HG02943 (cell line): ENCODE measurements around the gene ASIC2.
"Not testable (repeated sequence)": the region's sequence is repeated elsewhere in the genome, so short reads cannot be mapped to it uniquely, and the experiment has no call there.

Experiments used
- ATAC-seq: cut with Tn5 transposase; IDR thresholded peaks from one replicate; pipeline ENCODE4 v1.9.1; 2021; ENCODE audit warnings: mild to moderate bottlenecking, low read depth, moderate library complexity; ENCODE audit not compliant: unreplicated experiment

ASIC2 gene

DNA sequence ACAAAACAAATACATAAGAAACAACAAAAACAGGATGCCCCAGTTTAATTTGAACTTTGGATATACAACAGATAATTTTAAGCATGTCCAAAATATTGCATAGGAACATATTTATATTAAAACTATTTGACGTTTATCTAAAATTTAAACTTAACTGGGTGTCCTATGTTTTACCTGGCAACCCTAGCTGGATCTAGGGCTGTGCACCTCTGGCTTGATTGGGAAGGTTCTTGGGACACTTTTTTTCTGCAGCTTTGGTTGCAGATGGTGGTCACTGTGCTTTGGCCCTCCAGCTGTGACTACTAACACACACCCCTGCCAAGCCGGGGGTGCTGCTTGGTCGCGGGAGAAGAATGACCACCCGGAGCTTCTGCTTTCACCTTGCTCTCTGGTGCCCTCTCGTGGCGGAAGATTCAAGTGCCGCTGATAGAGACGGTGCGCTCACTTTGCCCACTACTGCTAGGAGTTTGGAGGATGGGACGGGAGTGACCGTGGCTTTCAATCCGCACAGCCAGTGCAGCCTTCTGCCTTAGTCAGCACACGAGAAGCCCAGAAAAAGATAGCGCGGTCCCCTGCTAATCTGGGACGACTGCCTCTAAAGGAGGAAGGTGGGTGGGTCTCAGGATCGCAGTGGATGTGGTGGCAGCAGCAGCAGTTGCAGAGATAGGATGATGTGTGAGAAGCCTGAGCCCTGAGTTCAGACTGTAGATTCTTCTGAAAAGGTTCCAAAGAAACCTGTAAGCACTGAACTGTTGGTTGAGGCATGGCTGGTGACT is 294.8 kb downstream of the ASIC2 start:
- ATAC-seq, result no peak

DNA sequence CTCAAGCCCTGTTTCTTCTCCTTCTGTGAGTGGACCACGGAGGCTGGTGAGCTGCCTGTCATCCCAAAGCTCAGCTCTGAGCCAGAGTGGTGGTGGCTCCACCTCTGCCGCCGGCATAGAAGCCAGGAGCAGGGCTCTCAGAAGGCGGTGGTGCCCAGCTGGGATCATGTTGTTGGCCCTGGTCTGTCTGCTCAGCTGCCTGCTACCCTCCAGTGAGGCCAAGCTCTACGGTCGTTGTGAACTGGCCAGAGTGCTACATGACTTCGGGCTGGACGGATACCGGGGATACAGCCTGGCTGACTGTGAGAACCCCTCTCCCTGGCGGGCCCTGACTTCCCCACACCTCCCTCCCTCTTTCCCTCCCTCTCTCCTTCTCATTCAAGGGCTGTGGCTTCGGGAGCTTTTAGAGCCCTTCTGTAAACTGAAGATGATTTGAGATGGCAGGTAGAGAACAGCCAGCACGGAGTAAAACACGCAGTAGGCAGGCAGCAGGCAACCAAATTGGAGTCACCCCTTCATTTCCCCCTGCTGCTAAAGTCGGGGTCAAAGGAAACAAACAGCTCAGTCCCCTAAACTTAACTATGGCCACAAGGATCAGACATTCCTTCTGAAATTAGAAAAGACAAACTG is 297.6 kb downstream of the ASIC2 start:
- no peak for ATAC-seq

DNA sequence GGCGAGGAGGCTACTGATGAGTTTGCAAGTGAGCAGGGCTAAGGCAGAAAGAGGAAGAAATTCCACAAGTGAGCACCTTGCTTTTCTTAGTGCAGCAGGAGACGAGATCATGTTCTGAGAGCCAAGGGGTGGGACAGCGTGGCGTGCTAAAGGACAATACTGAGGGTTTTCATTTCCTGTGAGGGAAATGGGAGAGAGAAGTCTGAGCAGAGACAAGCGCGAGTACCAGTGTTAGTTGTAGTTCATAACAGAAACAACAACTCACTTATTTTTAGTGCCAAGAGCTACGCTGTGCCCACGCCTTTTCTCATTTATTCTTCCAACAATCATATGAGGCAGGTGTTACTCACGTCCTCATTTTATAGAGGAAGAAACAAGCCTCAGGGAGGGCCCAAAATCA is 299.1 kb downstream of the ASIC2 start:
- no peak for ATAC-seq

DNA sequence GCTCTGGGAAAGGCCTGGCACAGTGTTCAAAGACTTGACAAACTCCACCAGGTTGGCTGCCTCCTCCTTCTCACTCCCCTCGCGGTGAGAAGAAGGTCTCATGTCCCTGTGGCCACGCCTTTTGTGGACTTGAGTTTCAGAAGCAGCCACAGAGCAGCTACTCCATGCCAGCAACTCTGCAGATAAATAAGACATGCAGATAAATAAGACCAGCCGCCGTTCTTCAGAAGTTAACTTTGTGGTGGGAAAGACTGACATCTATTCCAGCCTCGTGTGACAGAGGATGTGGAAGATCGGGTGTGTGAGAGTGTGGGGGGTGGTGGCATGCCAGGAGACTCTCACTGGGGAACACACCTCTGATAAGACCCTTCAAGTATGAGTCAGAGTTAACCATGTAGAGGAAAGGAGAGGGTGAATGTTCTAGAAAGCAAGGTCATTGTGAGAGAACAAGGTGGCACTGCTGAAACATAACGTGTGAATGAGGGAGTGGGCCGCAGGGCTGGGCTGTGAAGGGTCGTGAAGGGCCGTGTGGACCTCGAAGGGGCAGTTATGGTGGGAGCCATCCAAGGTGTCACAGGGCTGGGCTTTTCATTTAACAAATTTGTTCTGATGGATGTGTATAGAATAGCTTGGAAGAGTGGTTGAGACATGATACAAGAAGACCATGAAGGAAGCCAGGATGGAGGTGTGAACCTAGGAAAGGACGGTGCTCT is 300.6 kb downstream of the ASIC2 start:
- no peak for ATAC-seq

DNA sequence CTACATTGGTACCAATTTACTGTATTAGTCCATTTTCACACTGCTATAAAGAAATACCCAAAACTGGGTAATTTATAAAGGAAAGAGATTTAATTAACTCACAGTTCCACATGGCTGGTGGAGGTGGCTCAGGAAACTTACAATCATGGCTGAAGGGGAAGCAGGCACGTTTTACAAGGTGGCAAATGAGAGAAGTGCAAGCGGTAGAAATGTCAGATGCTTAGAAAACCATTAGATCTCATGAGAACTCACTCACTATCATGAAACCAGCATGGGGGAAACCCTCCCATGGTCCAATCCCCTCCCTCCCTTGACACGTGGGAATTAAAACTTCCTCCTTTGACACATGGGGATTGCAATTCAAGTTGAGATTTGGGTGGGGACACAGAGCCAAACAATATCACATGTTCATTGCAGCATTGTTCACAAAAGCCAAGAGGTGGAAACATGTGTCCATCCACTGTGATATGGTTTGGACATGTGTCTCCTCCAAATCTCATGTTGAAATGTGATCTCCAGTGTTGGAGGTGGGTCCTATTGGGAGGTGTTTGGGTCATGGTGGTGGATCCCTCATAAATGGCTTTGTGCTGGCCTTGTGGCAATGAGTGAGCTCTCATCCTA is 304.5 kb downstream of the ASIC2 start:
- ATAC-seq, result no peak

DNA sequence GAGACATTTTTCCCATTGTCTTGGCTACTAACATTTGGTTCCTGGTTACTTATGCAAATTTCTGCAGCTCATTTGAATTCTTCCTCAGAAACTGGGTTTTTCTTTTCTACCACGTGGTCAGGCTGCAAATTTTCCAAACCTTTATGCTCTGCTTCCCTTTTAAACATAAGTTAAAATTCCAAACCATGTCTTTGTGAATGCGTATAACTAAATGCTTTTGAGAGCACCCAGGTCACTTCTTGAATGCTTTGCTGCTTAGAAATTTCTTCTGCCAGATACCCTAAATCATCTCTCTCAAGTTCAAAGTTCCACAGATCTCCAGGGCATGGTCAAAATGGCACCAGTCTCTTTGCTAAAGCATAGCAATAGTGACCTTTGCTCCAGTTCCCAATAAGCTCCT is 305.2 kb downstream of the ASIC2 start:
- not testable (repeated sequence) for ATAC-seq

DNA sequence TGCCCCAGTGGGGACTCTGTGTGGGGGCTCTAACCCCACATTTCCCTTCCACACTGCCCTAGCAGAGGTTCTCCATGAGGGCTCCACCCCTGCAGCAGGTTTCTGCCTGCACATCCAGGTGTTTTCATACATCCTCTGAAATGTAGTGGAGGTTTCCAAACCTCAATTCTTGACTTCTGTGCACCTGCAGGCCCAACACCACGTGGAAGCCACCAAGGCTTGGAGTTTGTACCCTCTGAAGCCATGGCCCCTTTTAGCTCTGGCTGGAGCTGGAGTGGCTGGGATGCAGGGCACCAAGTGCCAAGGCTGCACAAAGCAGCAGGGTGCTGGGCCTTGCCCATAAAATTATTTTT is 305.7 kb downstream of the ASIC2 start:
- ATAC-seq, result not testable (repeated sequence)

DNA sequence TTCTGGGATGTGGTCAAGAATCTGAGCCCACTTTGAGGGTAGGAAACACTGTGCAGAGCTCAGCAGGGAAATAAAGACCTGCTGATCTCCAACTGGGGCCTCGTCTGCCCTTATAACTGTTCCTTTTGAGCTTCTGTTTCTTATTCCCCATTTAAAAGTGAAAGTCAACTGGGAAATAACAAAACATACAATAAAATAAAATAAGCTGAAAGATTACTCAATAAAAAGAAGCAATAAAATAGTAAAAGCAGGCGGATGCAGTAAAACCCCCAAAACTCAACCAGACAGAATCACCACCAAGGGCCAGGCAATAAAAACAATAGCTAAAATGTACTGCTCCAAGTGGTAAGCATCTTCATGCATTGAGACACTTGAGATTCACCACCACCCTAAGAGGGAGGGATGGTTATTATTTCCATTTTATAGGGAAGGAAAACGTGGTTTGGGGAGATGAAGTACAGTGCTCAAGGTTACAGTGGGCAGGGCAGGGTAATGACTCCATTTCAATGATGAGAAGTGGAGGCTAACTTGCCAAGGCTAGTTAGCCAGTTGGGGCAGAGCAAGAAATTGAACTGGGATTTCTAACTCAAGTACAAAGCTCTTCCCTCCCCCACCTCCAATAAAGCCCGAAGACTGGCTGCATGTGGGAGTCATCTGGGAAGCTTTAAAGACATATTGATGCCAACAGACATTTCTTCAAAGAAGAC is 307.9 kb downstream of the ASIC2 start:
- no peak for ATAC-seq

DNA sequence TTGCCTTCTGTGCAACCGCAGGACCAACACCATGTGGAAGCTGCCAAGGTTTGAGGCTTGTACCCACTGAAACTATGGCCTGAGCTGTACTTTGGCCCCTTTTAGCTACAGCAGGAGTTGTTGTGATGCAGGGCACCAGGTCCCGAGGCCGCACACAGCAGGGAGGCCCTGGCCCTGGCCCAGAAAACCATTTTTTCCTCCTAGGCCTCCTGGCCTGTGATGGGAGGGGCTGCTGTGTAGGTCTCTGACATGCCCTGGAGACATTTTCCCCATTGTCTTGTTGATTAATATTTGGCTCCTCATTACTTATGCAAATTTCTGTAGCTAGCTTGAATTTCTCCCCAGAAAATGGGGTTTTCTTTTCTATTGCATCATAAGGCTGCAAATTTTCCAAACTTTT is 311.5 kb downstream of the ASIC2 start:
- not testable (repeated sequence) for ATAC-seq

DNA sequence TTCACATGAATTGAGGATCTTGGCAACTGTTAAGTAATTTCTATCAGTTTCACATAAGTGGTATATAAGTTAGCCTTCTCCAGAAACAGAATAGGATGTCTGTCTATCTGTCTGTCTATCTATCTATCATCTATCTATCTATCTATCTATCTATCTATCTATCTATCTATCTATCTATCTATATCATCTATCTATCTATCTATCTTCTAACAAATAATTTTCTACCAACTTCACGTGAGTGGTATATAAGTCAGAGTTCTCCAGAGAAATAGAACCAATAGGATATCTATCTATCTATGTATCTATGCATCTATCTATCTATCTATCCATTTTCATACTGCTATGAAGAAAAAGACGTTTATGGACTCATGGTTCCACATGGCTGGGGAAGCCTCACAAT is 312.9 kb downstream of the ASIC2 start:
- ATAC-seq, result no peak

DNA sequence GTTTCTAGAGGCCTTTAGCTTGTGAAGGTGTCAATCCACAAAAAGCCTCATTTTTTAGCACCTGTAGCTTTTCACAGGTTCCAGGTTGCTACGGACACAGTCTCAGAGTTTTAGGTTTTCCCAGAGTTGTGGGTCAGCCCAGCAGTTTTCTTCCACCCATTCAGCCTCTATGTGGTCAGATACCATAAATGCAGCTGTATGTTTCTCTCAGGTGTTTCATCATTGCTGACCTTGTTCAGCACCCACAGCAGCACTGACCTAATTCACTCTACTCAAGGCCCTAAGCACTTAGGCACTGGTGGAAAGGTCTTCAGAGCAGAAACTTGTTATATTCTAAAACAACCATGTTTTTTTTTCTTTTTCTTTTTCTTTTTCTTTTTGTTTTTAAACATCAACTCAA is 316.5 kb downstream of the ASIC2 start:
- no peak for ATAC-seq

DNA sequence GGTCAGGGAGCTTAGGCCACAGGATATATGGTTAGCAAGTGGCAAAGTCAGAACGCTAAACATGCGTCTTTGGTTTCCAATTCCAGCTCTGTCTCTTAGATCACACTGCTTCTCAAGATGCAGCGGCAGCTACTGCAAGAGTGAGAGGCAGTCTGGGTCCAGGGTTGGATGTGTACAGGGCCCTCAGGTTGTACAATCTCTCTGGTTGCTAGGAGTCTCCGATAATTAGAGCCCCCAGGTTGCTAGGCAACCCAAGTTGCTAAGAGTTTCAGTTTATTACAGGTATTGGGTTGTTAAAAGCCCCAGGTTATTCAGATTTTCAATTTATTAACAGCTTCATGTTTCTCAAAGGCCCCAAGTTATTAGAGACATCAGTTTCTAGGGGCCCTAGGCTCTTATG is 317.0 kb downstream of the ASIC2 start:
- no peak for ATAC-seq

DNA sequence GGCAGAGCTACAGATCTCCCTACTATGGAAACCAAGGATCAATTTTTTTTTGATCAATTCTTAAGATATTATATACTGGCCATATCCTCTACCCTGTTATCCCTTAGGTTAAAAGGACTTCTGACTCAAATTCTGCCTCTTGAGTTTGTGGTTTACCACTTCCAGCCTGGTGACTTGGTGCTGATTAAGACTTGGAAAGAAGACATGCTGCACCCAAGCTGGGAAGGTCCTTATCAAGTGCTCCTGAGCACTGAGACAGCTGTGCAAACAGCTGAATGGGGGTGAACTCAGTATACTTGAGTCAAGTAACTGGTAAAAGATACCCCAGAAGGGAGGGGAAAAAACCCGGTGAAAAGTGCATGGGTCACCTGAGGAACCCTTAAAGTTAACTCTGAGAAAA is 321.9 kb downstream of the ASIC2 start:
- no peak for ATAC-seq

DNA sequence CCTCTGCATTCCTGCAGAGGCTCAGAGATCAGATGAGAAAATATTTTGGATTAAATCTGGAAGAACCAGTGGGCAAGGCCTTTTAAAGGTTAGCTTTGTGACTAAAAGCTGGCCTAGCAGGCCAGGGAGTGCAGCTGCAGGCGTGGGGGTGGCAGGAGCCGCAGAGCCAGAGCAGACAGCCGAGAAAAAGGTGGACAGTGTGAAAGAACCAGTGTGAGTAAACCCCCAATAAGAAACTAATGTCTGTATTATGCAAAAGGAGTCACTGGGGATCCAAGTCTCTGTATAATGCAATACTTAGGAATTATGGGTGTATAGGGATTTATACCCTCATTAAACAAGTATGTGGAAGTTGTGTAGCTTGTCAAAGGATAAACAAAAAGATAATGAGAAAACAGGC is 322.8 kb downstream of the ASIC2 start:
- peak; percentile 67 for ATAC-seq

DNA sequence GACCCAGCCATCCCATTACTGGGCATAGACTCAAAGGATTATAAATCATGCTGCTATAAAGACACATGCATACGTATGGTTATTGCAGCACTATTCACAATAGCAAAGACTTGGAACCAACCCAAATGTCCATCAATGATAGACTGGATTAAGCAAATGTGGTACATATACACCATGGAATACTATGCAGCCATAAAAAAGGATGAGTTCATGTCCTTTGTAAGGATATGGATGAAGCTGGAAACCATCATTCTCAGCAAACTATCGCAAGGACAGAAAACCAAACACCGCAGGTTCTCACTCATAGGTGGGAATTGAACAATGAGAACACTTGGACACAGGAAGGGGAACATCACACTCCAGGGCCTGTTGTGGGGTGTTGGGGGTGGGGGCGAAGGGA is 323.9 kb downstream of the ASIC2 start:
- ATAC-seq, result not testable (repeated sequence)

DNA sequence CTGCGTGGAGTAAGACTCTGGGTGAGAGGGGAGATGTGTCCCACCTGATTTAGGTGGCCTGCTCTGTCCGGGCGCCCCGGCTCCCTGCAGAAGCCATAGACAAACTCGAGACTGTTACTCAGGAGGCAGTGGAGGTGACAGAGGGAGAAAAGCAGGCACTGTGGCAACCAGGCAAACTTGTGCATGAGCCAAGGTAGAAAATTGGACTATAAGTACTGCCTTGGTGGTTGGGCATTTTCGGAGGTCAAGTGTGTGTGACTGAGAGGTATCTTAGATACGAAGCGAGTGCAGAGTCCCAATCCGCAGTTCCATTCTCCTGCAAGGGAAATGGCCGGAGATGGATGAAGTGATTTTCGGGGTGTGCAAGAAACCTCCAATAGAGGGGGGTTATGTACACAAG is 328.6 kb downstream of the ASIC2 start:
- no peak for ATAC-seq
